Suppressor macrophage treated with lipopolysaccharide for 4 hours (primary cell): ENCODE measurements around the gene SRPK2.
A peak's percentile ranks its signal among the peaks of the same experiment; 100 is the strongest.

Source experiments
- DNase-seq: peaks from one replicate; pipeline ENCODE4 v3.0.0-alpha.2; 2020

The SRPK2 gene

GRCh38 chr7:105130048-105130447 is 258.7 kb downstream of the SRPK2 start:
- DNase-seq, result no peak

- no peak for DNase-seq
Measured at GRCh38 chr7:105127179-105127578, 261.5 kb downstream of the SRPK2 start.

DNA sequence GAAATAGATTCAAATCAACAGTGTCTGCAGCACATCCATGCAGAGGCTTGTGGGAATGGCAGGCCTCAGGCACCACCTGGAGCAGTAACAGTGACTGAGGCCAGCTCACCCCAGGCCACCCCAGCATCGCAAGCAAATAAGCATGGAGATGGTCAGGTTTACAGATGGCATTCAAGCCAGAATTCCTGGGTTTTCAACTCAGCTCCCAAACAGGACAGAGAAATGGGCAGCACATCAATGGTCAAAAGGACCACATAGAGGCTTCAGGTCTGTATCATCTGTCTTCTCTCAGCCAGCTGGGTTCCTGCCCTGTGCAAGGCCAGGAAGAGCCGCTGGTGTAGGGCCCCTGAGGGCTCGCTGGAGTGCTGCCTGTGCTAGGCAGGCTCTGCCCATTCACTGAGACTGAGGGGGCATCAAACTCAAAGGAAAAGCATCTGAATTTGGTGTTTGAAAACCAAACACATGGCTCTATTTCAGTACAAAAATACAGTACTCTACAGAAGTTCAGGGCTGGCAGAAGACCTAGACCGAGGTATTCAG is 262.2 kb downstream of the SRPK2 start:
- no peak for DNase-seq

DNA sequence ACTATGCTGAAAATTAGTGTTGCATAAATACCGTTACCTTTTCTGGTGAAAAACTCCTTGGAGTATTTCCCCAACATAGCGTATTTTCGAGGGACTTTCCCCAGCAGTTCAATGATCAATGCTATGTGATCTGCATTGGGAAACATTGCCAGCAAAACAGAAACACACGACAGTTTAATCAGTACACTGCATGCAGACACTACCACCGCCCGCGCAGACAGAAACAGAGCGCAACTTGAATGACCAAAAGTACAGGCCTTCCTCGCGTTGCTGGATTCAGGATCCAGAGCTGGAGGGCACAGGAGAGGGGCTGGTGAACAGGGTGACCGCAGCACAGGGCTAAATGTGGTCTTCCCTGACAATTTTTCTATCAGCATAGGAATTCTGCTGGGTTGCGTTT is 263.0 kb downstream of the SRPK2 start:
- DNase-seq, result no peak

DNA sequence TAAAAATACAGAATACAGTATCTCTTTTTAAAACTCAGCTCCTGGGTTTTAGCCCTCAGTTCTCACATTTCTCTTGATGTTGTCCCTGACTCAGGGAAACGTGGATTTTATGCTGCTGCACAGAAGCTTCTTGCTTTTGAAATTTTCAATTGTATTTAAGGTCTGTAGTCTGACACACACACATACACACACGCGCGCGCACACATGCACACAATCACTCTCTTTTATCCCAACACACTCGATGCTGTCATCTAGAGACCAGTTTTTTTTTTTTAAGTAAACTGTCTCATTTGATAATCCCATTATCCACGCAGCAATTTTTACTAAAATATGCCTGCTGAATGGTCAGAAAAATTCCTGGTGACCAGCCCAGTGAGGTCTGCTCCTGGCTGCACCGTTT is 266.1 kb downstream of the SRPK2 start:
- DNase-seq, result no peak

GRCh38 chr7:105118612-105119600 is 269.8 kb downstream of the SRPK2 start:
- DNase-seq, result no peak

DNA sequence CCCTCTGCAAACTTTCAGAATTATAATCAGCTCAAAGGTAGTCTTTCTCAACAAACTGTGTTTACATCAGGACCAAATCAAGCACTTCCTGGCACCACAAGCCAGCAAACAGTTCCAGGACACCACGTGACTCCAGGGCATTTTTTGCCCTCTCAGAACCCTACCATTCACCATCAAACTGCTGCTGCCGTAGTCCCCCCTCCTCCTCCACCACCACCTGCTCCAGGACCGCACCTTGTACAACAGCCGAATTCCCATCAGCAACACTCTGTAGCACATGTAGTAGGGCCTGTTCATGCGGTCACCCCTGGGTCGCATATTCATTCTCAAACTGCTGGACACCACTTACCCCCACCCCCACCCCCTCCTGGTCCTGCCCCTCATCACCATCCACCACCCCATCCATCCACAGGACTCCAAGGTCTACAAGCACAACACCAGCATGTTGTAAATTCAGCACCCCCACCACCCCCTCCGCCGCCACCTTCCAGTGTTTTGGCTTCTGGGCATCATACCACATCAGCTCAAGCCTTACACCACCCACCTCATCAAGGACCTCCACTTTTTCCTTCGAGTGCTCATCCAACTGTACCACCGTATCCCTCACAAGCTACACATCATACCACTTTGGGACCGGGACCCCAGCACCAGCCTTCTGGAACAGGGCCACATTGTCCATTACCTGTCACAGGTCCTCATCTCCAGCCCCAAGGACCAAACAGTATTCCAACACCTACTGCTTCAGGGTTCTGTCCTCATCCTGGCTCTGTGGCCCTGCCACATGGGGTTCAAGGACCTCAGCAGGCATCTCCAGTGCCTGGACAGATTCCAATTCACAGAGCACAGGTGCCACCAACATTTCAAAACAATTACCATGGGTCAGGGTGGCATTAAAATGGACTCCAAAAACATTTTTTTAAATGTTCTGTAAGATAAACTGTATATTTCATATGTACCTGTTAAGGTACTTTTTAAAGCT is 276.0 kb downstream of the SRPK2 start:
- no peak for DNase-seq

DNA sequence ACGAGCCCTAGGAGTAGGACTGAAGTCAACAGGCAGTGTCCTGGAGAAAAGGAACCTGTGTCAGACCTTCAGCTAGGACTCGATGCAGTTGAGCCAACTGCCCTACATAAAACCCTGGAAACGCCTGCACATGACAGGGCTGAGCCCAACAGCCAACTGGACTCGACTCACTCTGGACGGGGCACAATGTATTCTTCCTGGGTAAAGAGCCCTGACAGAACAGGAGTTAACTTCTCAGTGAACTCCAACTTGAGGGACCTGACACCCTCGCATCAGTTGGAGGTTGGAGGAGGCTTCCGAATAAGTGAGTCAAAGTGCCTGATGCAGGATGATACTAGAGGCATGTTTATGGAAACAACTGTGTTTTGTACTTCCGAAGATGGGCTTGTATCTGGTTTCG is 281.3 kb downstream of the SRPK2 start:
- DNase-seq, result no peak

- DNase-seq, result no peak
Measured at GRCh38 chr7:105106473-105106872, 282.2 kb downstream of the SRPK2 start.

DNA sequence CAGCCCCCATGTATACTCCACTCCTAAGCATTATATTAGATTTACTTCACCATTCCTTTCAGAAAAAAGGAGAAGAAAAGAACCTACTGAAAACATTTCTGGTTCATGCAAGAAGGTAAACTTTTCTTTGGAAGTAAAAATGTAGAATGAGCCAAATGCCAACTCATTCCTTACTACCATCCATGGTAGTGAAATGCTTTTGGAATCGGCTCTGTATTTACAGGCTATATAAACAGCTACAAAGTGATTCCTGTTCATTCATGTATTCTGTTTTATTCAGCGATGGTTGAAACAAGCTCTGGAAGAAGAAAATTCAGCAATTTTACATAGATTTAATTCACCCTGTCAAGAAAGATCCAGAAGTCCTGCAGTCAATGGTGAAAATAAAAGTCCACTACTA is 283.1 kb downstream of the SRPK2 start:
- no peak for DNase-seq

DNA sequence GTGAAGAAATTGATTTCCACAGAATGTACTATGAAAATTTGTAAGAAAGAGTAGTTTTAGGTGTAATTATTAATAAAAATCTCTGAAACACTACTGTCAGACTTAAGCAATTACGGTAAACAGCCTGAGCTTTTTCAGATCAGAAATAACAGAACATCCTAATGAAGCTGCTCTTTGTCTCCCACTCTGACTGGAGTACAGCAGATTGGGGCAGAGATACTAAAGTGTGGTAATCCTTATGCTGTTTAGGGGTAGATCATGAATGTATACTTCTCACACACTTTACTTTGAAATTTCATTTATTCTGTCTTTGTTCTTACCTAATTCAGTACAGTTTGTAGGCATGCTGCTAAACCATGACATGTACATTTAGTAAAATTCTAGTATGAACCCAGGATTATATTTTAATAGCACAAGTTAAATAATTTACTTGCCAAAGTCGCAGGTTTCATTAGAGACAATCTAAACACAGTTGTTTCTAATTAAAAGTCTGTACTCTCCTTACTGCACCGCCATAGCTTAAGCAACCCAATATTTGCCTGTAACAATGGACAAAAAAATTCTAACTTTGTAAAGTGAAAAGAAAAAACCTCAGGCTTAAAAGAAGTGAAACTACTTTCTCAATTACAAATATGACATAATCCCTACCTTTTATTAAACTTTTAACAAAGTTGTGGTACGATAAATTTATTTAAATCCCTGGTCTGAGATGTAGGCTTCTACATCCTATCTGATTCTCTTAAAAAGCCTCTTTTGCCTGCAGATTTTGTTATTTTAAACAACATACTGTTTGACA is 286.0 kb downstream of the SRPK2 start:
- DNase-seq, result no peak

GRCh38 chr7:105101864-105102263 is 286.9 kb downstream of the SRPK2 start:
- DNase-seq, result peak; percentile 18

GRCh38 chr7:105098863-105099515 is 289.7 kb downstream of the SRPK2 start:
- no peak for DNase-seq

DNA sequence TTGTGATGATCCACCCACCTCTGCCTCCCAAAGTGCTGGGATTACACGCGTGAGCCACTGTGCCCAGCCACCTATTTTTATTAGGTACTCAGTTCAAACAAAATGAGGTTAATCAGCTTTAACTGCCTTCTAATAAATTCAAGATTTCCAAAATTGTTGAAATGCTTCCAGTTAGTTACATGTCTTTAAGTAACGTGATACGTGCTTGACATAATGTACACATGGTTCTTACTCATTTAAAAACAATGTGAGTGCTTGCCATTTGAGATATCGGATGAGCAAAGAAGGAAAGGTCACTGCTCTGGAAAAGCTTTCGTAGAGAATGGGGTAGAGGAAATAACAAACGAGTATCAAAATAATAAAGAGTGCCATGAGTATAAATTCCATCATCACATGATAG is 291.1 kb downstream of the SRPK2 start:
- DNase-seq, result no peak

DNA sequence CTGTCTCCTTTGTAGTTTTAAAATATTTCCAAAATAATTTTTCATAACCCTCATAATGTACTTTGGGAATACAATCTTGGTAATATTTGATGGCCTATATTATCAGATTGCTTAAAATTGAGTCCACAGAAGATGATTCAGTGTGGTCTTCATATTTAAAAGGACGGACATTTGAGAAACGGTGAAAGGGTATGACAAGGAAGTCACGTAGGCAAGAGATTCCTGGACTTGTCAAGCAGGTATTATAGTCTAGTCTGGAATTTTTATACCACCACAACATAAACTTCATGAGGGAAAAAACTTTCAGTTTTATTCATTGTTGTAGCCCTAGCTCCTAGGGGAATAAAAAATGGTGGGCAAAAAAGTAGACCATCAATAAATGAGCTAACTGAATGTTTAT is 292.4 kb downstream of the SRPK2 start:
- DNase-seq, result no peak

- no peak for DNase-seq
Measured at GRCh38 chr7:105094966-105095365, 293.8 kb downstream of the SRPK2 start.

DNA sequence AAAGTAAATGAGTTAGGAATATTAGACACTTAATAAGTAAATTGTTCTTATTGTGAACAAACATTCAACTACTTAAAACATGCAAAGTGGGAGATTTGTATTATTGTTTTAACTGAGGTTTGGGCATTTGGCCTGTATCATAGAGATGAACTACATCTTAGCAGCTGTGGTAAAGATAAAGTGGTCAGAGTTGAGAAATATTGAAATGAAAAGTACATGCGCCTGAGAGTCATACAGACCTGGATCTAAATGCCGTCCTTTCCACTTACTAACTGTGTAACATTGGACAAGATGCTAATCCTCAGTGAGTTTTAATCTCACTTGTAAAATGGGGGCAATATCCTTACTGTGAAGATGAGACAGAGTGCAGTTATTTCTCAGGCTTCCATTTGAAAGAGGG is 300.3 kb downstream of the SRPK2 start:
- no peak for DNase-seq

- DNase-seq, result no peak
Measured at GRCh38 chr7:105087981-105088380, 300.7 kb downstream of the SRPK2 start.

- DNase-seq, result no peak
Measured at GRCh38 chr7:105086850-105087249, 301.9 kb downstream of the SRPK2 start.

DNA sequence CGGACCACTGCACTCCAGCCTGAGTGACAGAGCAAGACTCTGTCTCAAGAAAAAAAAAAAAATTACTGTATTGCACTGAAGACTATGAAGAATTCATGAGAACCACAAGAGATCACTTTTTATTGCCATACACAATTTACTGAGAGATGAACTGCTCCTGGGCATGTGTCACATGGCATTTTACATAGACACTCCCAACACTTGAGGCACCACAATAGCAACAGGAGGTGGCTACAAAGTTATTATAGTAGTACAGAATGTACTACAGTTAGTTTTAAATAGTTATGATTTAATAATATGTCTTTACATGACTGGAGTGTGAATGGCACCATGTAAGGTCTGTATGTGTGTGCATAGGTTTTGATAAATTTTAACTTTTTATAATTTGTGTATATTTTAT is 304.1 kb downstream of the SRPK2 start:
- no peak for DNase-seq

DNA sequence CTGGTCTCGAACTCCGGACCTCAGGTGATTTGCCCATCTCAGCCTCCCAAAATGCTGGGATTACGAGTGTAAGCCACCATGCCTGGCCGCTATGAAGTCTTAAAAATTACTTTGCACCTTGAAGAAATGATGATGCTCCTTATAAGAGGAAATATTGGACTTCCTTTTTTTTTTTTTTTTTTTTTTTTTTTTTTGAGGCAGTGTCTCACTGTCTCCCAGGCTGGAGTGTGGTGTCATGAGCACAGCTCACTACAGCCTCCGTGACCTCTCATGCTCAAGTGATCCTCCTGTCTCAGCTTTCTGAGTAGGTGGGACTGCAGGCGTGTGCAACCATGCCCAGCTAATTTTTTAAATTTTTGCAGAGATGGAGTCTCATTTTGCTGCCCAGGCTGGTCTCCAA is 309.4 kb downstream of the SRPK2 start:
- peak; percentile 40 for DNase-seq

GRCh38 chr7:105073143-105073542 is 315.6 kb downstream of the SRPK2 start:
- no peak for DNase-seq
